Measurements from ENCODE around the gene TMEM108.
A peak's percentile ranks its signal among the peaks of the same experiment; 100 is the strongest.

TMEM108 gene

DNA sequence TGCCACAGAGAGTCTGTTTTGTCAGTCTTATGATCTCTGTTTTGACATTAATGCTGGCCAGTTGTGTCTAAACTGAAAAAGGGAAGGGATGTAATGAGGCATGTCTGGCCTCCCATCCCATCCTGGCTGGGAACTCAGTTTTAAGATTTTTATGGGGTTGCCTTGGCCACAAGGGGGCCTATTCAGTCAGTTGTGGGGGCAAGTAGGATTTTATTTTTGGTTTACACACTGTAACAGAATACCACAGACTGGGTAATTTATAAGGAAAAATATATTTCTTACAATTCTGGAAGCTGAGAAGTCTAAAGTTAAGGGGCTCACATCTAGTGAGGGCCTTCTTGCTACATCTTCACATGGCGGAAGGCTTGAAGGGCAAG lies 129.8 kb downstream of the TMEM108 start:
- no peak for DNase-seq

DNA sequence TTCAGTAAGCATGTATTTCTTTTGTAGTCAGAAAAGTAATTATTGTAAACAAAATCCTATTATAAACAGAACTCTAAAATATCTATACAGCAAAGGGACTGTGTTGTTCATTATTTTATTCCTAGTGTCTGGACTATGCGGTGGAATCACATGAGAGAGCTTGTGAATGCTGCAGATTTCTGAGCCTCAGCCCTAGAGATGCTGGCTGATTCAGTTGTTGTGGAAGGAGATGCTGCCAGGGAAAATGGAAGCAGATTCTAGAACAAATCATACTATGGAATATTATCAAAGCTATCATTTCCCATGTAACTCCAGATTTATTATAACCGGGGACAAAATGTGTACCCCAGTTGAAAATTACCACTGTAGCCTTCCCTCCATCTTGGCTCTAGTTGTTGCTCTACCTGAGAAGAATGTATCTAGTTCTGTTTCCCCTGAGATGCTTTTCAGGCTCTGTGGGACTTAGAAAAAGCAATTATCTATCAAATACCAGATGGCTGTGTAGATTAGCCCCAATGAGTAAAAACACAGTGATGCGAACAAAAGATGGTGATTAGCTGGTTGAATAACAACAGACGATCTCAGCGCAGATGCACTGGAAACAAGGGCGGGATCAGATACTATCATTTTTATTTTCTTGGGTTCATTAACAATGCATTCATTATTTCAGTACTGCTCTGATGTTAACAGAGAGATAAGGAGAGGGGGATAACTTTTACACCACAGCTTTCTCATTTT lies 131.3 kb downstream of the TMEM108 start:
- DNase-seq = no peak

DNA sequence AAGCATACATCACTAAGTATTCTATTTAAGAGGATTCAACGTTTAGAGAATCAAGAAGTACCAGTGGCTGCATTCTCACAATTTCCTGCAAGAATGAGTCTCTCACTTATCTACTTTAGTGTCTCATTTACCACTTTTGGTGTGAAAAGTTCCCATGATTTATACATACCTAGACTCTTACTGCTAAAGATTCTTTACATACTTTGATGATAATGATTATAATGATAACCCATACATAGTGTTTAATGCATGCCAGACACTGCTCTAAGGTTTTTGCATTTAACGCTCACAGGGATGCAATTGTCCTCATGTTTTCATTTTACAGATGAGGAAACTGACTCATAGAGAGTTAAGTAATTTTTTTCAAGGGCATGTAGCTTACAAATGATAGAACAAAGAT lies 133.6 kb downstream of the TMEM108 start:
- DNase-seq = no peak

DNA sequence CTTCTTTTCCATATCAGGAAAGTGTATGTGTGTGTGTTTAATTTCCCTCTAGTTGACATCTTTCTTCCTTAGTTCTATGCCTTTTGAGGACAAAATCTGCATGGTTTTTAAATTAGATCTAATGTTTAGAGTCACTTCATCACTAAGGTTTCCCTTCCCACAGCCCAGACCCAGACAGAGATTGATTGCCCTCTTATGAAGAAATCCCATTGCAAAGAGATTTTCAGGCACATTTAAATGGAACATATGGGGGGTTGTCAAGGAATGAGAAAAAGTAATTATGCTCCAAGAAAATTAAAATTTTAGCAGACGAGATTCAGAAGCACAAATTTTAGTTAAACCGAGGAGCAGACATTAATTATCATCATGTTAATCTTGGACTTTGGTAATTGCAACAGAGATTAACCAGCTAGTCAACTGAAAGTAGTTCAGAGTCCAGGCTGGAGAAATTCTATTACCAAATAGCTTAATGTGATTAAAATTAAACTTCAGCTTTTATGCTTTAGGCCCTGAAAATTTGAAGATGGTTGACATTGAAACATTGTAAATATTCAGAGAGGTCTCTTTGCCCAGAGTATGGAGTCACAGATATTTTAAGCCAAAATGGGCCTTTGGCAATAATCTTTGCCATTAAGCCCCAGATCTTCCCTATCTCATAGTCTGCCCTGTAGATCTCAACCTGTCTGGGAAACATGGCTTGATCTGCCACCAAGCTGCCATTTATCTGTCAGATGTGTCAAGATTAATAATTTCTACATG lies 143.4 kb downstream of the TMEM108 start:
- DNase-seq = no peak

DNA sequence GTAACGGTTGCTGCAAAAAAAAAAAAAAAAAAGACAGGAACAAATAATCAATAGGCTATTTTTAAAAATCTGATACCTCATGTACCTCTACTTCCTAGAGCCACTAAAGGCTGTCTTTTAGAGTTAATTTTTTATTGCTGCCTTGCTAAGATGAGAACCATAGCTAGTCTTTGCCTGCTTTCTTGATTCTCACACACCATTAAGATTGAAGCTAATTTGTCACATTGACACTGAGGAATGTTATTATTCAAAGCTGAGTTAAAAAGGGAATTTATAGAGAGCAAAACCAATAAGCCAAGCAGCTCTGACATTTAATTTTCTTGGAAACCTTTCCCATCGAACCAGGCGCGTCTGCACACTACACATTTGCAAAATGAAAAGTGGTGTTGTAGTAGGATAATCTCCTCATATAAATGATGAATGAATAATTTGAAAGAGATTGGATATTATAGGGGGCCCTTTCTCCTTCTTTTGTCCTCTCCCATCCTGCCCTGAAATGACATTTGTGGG lies 149.7 kb downstream of the TMEM108 start:
- no peak for DNase-seq

DNA sequence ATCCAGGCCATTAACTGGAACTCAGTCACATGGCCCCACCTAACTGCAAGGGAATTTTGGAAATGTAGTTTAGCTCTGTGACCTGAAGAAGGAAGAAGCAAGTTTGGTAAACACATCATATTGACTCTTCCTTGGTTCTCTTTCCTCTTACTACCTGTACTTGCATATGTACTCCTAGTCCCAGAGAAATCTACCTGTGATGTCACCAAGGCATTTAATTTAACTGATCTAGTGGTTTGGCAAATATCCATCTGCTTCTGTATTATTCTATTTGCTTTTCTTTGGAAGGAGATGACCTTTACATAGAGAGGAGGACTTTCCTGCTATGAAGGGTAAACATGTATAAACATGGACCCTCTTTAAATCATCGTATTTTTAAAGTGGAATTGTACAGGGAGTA lies 150.8 kb downstream of the TMEM108 start:
- DNase-seq = no peak

DNA sequence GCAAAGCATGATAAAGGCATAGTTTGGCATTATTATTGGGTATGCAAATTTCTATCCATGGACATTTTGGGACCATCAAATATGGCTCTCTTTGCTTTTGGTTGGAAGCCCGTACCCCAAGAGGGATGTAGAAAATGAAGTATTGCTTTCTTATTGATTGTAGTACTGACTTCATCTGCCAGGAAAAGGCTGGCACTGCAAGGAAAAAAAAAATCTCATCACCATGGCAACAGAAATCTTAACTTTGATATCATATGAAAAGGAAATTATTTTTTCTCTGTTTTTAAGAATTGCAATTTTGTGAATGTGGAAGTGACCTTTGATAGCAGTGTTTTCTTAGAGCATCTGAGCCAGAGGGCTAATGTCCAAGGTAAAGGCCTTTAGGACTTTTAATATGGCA lies 151.7 kb downstream of the TMEM108 start:
- DNase-seq = no peak

DNA sequence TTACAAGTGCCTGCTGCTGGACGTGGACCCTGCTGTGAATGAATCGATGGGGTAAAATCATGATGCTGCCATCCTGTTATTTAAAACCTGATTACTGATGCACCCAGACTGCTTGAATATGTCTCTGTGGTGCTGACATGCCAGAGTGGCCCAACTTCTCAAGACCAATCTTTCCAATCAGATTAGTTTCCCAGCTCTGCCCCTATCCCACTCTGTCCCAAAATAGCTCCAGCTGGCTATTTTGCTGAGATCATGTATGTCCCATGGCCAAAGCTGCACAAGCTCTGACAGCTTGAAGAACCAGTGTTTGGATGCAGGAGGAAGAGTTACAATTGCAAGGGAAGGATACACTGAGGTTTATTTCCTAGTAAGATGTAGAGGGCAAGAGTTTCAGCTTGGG lies 153.6 kb downstream of the TMEM108 start:
- no peak for DNase-seq

DNA sequence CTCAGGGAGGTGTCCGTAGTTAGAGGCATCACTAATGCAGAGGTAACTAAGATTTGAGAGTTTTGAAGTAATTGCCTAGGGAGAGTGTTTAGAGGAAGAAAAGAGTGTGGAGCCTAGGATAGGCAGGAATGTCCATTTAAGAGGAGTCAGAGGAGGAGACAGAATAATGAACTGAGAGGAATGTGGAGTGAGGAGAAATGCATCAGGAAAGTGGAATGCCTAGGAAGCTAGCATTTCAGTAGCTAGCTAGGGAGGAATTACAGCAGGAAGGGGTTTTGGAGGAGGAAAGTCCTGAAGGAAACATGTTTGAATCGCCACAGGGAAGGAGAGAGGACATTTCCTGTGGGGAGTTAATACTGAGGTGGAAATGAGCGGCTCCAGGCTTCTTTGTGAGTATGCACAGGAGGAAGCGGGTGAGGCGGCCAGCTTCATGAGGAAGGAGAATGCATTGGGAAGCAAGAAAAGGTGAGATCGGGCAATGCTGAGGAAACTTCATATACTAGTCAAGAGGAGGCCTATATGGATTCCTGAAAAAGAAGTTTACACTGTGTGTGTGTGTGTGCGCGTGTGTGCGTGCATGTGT lies 154.3 kb downstream of the TMEM108 start:
- no peak for DNase-seq

DNA sequence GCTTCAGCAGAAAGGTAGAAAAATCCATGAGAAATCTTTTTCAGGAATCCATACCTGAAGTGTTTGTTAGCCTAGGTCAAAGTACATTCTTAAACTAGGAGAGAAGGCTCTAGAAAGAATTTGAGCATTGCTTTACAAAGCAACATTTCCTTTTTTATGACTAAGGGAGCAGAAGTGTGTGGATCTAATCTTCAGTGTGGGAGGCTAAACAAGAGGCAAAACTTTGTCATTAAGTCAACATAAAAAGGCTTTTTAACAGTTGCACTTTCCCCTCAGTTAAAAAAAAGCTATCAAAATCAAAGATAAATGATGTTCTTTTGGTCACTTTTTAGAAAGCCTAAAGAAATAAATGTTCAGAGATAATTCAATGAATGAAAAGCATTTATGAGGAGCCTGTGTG lies 154.8 kb downstream of the TMEM108 start:
- DNase-seq = no peak

DNA sequence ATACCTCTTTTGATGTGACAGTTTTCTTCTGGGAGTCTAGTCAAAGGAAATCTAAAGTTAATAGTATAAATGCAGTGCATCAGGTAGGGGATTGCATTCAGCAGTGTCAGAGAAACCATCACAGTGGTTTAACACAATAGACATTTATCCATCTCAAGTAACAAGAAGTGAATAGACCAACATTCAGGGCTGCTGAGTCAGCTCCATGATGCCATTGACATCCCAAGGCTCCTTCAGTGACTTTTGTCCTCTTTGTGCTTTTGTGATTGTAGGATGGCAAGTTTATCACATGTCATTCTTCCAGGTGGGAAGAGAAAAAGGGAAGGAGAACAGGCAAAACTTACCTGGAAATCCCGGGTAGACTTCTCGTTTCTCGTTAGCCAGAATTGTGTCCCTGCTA lies 158.3 kb downstream of the TMEM108 start:
- no peak for DNase-seq

DNA sequence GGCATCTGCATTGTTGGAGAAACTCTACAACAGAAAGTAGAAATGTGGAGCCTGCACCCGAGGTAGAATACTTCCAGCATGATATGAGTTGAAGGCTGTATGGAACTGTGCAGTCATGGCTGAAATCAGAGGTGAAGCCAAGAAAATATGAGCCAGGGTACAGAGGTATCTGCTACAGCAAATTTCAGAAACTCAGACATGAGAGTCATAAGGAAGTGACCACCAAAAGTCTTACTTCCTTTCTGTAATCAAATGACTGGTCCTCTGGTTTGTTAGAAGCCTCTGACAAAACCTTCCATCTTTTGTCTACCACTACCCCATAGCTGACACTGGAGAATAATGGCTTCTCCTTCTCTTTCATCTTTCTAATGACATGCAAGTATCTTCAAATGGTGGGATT lies 159.4 kb downstream of the TMEM108 start:
- DNase-seq = no peak

DNA sequence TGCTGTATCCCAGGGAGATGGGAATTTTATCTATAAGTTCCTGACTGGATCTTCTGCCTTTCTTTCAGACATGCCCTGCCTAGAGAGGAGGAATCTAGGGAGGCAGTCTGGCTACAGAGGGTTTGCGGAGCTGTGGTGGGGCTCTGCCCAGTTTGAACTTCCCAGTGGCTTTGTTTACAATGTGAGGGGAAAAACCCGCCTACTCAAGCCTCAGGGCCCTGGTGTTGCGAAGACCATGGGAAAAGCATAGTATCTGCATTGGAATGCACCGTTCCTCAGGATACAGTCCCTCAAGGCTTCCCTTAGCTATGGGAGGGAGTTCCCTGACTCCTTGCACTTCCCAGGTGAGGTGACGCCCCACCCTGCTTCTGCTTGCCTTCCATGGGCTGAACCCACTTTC lies 168.7 kb downstream of the TMEM108 start:
- DNase-seq = no peak

DNA sequence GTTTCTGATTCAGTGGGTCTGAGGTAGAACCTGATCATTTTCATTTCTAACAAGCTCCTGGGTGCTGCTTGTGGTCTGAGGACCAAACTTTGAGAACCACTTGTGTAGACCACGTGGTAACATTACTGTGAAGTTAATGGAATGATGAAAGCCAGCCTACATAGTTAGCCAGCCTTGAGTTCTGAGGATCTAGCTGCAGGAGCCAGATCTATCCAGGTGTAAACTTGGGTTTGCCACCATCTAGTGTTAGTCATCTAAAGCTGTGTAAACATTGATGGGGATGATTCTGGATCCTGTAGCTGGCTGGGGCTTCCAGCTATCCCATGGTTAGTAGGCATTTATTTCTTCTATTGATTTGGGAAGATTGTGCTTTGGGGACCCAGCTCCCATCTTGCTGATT lies 170.0 kb downstream of the TMEM108 start:
- DNase-seq = no peak

DNA sequence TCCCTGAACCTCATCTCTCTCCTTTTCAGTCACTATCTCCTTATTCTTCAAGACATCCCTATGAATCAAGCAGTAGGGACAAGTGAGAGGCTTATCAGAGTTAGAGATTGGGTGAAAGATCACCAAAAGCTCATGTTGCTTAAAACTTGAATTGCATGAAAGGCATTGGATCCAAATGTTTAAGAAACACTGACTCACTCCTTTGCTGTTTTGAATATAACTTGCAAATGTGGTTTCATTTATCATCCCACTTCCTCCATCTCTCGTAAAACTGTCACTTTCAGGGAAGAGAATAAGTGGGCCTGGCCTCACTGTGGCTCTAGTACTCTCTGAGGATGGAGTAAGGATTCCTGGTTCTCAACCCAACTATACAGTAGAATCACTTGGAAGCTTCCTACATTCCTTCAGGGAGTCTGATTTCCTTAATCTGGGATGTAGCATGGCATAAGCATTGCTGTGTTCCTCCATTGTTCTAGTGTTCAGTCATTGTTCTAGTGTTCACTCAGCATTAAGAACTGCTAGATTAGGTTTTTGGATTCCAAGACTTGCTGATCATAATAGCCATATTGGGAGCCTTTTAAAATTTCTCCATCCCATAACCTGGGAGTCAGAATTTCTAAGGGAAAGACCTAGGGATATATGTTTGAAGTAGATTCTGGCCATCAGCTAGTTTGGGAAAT lies 171.8 kb downstream of the TMEM108 start:
- peak in 1 of 5 donors; percentile 5 for DNase-seq

DNA sequence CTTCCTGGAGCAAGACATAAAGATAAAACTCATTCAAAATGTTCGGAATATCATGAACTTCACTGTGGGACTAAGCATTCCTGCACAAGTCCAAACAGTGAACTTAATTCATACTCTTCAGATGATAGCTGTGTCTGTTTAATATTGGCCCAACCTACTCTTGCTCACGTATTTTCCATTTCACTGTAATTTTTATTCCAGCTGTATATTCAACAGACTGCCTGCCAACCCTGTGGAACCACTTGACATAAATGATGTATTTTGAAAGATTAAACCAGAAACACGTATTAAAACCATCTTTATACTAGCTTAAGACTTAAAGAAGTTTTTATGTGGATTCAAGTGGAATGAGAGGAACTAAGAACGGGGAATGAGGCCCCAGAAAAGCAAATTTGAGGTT lies 172.5 kb downstream of the TMEM108 start:
- DNase-seq = no peak

DNA sequence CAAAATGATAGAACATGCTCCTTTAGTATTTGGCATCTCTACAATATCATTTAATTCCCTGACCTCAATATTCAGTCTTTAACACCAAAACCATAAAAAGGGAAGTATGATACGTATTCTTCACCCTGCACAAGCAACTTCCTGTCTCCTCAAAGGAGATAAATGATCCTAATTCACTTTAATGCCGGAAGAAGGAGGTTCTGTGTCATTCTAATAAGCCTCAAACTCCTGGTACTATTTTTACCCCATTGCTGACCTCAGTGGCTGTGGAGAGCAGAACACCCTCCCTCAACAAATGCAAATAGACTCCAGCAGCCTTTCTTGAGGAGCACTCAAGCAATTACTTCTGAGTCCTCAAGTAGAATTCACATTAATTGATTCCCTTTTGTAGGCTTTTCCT lies 173.3 kb downstream of the TMEM108 start:
- DNase-seq = peak in 1 of 5 donors; percentile 4

DNA sequence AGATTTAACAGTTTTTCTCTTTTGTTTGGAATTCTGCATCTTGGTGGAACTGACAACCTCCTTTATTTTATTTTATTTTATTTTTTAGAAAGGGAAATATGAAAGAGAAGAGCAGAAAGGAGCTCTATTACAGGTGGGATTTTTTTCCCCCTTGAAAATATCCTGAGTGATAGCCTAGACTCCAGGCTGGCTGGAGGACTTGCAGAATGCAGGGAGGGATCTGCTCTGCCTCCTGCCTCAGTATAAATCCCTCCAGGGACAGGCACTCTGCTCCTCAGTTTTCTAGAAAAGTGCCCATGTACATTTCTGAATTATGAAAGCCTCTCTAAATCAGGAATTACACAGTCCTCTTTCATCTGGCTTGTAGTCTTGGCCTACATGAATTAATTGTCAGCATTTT lies 173.7 kb downstream of the TMEM108 start:
- no peak for DNase-seq

DNA sequence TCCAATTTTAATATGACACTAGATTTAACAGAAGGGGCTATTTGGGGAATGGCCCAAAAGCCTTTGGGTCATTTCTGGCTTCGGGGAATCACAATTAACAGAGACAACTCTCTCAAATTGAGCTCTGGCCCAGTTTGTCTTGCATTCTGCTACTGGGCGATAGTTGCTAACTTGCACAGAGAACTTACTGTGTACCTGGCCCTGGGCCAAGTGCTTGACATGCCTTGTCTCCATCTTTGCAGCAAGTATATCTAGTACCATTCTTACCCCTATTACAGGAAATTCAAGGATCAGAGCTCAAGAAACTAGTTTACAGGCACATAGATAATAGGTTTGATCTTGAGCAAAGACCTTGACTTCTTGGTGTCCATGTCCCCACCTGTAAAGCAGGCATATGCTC lies 175.7 kb downstream of the TMEM108 start:
- DNase-seq = no peak

DNA sequence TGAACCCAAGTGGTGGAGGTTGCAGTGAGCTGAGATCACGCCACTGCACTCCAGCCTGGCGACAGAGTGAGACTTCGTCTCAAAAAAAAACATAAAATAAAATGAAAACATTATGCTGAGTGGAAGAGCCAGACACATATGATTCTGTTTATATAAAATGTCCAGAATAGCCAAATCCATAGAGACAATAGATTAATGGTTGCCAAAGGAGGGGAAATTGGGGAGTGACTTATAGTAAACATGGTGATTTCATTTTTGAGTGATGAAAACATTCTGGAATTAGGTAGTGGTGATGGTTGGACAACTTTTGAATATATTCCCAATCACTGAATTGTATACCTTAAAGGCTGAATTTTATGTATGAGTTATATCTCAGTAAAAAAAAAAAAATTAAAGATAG lies 189.6 kb downstream of the TMEM108 start:
- no peak for DNase-seq

DNA sequence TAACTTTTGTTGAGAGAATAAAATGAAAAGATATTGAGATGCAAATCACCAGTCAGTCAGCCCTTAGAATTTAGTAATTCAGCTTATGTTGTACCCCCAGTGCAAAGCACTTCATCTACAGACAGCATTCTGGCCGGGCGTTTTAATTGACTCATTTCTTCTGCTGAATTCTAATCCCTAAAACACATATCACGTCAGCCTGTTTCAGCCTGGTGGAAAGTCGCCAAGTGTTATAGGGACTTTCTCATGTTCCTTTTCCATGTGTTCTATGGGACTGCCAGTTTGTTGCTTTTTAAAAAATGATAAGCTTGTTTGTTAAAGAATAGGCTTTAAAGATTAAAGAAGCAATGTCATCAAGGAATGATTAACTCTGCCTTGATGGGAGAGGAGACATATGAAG lies 192.0 kb downstream of the TMEM108 start:
- DNase-seq = no peak

DNA sequence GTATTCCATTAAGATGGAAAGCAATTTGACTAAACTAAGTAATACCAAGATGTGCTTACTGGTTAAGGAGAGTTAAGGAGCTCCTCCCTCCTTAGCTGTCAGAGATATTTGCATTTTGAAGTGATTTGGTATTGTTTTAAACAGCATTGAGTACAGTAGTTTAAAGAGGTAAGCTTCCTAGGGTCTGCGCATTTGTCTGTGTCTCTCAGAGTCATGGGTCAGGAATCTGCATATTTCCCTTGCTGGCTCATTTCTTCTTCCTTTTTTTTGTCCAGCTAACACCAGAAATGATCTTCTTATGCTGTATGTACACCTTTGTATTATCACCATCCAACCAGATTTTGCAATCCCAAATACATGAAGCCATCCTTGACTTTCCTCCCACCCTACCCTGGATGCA lies 198.7 kb downstream of the TMEM108 start:
- no peak for DNase-seq

DNA sequence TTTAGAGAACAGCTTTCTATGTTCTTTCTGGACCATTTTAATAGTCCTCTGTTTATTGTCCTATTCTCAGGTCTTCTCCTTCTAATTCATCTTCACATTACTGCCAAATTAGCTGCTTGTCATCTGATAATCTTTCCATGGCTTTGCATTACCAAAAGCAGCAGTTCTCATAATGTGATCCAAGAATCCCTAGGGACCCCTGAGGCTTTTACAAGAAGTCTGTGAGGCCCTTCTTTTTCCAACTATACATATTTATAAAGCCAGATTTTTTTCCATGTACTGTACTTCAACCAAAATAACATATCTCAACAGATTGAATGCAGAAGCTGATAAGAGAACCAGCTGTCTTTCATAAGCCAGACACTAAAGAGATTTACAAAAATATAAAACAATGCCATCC lies 199.2 kb downstream of the TMEM108 start:
- no peak for DNase-seq

Measured in T-helper 1 cell (primary cell).